HG03066 (cell line): ENCODE measurements around the gene CARD6.
A peak's percentile ranks its signal among the peaks of the same experiment; 100 is the strongest.
"Not testable (repeated sequence)": the region's sequence is repeated elsewhere in the genome, so short reads cannot be mapped to it uniquely, and the experiment has no call there.

ENCODE experiments used
- ATAC-seq: cut with Tn5 transposase; IDR thresholded peaks from one replicate; pipeline ENCODE4 v1.9.1; 2021; ENCODE audit warnings: low read depth; ENCODE audit not compliant: unreplicated experiment

The CARD6 gene

DNA sequence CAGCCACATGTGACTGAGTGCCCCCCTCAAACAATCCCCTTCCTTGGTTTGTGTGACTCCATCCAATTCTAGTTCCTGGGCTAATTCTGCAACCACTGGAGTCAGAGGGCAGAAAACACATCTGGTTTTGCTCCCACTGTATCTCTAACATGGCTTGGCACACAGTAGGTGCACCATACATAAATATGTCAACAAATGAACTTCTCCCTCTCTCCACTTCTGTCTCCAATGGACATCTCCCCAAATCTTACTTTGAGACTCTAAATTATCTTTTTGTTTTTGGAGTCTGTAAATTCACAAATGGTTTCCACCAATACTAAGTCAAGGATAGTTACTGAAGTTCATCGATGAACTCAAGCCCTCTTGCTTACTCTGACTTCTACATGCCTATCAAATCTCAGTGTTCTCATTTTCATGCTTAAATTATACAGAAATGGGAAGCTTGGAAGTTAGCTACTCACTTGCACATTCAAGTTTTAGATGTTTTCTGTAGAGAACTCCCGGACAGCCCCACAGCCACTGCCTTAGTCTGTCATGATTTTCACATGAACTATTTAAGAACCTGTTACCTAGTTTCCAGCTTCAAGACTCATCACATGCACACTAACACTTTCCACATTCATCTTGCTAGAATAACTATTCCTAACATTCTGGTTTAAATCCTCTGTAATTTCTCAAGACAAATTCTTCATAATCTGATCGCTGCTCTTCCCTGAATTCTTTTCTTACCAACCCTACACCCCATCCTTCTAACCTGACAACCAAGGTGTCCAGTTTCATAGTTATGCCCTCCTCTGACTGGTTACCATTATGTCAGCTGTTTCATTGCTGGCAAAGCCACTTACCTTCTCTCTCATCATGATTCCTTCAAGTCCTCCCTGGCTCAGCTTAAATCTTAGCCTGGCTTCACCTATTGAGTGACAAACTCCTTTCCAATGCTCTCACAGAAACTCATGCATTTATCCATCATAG lies 12.2 kb upstream of the CARD6 start:
- ATAC-seq, result no peak

DNA sequence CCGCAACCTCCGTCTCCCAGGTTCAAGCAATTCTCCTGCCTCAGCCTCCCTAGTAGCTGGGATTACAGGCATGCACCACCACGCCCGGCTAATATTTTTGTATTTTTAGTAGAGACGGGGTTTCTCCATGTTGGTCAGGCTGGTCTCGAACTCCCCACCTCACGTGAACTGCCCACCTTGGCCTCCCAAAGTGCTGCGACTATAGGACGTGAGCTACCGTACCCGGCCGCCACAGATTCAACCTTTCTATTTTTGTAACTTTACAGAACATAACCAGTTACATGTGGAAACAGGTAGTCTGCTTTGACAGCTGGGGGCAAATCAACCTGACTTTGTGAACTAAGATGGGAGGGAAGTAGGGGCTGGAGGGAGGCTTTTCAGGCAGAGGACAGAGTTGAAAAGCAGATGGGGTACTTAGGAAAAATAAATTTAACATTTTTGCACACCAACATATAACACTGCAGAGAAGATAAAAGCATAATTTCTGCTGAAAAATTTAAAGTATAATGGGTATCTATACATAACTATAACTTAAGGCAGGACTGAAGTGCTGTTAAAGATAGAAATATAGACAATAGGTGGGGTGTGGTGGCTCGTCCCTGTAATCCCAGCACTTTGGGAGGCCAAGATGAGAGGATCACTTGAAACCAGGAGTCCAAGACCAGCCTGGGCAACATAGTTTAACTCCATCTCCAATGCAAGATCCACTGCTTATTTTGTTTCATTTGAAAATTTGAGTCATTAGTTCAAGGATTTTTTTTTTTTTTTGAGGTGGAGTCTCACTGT lies 11.2 kb upstream of the CARD6 start:
- ATAC-seq, result no peak

DNA sequence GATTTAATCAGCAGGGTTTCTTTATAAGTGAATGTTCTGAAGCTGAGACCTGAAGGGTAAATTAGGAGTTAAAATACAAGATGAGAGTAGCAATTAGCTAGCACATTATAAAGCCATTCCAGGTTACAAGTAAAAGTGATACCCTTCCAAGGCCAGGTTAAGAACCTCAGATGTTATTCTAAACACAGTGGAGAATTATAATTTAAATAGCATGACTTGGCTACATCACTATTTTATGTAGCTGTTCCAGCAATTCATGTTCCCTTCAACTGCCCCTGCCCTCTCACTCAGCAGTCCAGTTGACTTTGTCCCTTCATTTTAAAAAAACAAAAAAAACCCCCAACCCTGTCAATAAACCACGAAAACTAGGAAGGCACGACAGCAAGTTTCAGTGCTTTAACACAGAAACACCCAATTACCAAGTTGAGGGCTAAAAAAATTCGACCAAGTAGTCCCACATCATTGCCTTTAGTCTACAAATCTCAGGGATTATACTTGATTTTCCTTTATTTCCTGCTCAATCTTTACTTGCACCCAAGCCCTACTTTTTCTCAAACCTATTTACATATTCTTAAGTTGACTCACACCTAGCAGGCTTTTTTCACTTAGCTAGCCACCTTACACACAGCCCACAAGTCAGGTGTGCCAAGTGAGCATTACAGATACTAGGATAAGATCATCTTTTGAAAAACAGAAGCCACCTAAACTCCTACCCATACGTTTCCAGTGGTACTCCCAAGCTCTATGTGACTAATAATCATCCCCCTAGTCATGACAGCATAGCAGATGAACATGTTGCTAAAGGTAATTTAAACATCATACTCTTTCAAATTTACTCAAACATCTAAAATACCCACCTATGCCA lies 9.6 kb upstream of the CARD6 start:
- no peak for ATAC-seq

DNA sequence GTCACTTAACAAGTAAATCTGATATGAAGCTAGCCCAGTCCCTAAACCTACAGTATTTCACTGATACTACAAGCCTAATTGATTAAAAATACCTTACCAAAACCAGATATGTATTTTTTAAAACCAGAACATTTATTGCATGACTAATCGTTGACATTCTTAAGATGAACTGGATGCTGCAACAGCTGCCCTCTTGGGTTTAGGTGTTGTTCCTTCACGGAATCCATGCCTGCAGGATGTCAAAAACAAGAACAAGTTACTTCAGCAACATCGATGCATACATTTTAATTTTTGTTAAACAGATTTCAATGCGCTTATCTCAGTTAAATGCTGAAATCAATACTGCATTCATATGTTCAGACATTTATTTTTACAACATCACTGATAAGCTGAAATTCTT lies 8.8 kb upstream of the CARD6 start:
- no peak for ATAC-seq

DNA sequence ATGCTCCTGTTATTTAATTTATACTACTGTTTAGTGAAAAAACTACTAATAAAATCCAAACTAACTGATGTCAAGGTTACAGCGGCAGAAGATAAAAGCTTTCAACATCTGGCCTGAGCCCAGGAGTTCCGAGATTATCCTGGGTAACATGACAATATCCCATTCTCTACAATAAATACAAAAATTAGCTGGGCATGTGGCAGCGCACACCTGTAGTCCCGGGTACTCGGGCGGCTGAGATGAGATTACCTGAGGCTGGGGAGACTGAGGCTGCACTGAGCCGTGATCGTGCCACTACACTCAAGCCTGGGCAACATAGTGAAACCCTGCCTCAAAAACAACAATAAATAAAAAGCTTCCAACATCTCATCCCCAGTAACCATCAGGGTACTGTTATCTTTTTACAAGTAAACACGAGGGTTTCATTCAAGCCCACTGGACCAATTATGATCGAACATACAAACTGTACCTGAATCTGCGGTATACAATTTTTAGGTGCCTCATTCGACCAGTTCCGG lies 7.4 kb upstream of the CARD6 start:
- no peak for ATAC-seq

DNA sequence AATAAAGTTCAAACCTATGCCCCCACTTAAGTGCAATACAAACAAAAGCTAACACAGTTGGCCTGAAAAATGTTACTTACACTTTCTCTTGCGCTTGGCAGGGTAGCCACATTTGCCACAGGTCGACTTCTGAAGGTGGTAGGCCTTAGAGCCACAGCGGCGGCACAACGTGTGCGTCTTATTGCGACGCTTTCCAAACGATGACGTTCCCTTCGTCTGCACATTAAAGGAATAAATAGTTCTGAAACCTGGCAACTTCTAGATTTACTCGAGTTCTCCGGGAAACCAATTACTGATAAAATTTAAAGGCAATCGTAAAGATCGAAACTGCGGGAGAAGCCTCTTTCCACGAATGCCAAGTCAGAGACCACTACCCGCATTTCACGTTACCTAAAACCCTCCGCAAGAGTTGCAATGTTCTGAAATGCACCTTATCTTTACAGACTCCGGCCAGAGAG lies 6.7 kb upstream of the CARD6 start:
- peak; percentile 4 for ATAC-seq

DNA sequence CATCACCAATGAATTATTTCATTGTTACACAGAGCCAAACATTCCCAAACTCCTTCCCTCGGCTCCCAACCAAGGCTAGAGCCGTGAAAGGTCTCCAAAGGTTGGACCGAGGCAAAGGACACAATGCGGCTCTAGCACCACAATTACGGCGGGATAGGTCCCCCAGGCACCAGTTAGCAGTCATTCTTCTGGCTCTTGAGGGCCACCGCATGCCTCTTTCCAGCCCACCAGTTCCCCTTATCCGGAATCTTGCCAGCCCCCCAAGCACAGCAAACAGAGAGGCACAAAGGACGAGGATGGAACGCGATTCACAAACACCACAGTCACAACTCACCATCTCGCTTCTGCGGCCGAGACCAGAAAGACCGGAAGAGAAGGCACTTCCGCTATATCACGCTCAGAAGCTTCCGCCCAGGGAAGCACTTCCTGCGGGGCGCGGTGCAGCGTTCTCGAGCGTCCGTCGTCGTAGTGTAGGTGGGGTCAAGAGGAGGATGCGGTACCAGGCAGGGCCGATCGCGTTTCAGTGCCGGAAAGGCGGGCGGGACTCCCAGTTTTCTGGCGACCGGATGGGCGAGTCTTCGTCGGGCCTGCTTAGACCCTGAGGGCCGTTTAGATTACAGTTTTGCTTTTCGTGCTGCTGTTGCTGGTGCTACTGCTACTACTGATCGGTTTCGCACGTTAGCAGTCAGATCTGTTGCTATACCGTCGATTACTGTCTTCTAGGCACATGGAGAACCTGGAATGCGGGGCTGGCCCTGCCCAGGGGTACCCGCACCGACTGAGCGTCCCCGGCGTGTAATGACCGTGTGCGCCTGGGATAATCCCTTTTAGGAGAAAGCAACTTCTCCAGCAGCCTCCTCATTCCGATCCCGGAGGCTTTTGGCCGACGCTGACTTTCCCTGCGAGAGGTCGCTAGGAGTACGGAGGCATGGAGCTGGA lies 6.0 kb upstream of the CARD6 start, which contains the start of gene RPL37:
RPL37 (minus strand) TSS at position 374 of the 939 bp plus-strand sequence; CDS start at position 337, 37 bp downstream.
- peak; percentile 96 for ATAC-seq

DNA sequence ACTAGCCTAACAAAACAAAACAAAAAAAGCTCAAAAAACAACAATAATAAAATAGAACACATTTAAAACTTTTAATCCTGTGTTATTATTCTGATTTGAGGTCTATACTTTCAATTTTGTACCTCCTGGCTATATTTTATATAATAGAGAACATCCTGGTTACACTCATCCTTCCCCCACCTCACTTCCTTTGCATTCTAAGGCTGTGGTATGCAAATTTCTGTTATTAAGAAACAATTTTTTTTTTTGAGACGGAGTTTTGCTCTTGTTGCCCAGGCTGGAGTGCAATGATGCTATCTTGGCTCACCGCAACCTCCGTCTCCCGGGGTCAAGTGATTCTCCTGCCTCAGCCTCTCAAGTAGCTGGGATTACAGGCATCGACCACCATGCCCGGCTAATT lies 3.1 kb upstream of the CARD6 start:
- ATAC-seq, result no peak

DNA sequence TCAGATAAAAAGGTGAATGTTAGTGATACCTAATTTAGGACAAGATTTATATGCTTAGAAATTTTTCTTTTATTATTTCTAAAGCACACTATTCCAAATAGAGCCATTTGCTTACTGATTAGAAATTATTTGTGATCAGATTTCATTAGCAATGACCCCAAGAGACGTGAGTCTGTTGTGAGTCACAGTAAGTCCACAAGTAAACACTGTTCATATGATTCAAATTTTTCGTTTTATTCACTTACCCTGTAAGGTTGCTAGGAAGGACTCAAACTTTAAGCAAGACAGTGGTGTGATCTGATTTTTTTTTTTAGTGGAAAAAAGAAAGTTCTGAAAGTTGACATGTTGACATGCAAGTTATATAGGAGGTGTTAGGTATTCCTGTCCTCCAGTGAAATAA lies 1.2 kb downstream of the CARD6 start:
- ATAC-seq, result no peak

DNA sequence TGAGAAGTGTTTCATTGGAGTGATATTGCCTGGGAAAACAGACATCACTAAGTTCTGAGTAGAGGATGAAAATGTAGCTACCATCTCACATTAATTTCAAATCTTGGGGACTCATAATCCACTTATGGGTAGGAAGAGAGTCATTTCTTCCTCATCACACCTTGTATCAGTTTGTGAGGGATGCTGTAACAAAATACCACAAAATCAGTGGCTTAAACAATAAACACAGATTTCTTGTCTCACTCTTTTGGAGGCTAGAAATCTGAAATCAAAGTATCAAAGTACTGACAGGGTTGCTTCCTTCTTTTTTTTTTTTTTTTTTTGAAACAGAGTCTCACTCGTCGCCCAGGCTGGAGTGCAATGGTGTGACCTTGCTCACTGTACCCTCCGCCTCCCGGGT lies 3.4 kb downstream of the CARD6 start:
- no peak for ATAC-seq

DNA sequence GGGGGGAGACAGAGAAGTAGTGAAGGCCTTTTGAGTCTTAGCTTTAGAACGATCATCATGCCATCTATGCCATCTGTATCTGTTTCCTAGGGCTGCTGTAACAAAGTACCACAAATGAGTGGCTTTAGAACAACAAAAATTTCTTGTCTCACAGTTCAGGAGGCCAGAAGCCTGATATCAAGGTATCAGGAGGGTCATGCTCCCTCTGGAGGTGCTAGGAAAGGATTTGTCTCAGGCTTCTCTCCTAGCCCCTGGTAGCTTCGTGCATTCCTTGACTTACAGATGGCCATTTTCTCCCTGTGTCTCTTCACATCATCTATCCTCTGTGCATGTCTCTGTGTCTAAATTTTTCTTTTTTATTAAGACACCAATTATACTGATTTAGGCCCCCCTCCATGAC lies 5.2 kb downstream of the CARD6 start:
- no peak for ATAC-seq

DNA sequence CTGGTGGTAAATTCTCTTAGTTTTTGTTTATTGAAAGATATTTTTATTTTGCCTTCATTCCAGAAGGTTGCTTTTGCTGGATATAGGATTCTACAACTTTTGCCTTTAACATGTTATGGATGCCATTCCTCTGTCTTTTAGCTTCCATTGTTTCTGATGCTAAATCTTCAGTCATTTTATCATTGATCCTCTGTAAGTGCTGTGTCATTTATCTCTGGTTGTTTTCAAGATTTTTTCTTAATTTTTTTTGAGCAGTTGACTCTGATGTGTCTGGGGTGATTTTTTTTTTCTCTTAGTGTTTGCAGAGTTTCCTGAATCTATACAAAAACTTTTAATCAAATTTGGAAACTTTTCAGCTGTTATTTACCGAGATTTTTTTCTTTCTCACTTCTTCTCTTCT lies 6.4 kb downstream of the CARD6 start:
- ATAC-seq, result no peak

DNA sequence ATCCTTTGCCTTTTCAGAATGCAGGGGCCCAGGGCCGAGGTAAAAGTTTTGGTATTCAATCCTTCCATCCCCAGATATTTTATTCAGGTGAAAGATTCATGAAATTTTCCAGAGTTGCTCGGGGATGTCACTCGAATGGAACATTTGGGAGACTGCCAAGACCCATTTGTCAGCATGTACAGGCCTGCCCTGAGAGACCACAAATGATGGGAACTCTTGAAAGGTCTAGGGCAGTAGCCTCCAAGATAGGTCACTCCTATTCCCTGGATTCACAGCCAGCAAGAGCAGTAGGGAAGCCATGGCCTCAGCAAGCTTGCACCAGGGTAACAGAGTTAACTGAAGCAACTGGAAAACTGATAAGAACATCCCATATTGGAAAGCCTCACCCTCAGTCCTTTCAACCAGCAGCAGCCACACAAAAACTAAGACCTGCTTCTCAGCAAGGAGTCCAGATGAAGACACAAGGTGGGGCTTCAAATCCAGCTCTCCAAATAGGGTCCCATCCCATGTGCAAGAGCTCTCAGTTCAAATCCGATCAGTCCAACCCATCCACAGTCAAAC lies 12.5 kb downstream of the CARD6 start:
- no peak for ATAC-seq

DNA sequence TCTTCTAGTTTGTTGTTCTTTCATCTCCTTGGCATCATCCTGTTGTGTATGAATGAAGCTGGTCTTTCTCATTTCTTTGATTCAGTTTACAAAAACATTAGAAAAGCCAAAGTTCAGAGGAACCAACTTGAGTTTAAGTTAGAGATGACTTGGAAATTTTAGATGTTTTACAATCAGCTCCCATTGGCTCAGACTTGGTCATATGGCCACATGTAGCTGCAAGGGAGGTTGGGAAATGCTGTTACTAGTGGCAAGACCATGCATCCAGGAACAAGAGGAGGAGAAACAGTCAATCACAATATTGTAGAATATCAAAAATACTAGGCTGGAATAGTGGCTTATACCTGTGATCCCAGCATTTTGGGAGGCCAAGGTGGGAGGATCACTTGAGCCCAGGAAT lies 19.5 kb downstream of the CARD6 start:
- no peak for ATAC-seq

DNA sequence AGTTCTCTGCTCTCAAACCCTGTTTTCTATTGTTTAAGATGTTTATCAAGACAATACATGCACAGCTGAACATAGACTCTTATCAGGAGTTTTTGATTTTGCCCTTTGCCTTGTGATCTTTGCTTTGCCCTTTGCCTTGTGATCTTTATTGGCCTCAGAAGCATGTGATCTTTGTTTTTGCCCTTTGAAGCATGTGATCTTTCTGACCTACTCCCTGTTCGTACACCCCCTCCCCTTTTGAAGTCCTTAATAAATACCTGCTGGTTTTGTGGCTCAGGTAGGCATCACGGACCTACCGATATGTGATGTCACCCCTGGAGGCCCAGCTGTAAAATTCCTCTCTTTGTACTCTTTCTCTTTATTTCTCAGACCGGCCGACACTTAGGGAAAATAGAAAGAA lies 23.8 kb downstream of the CARD6 start:
- not testable (repeated sequence) for ATAC-seq

DNA sequence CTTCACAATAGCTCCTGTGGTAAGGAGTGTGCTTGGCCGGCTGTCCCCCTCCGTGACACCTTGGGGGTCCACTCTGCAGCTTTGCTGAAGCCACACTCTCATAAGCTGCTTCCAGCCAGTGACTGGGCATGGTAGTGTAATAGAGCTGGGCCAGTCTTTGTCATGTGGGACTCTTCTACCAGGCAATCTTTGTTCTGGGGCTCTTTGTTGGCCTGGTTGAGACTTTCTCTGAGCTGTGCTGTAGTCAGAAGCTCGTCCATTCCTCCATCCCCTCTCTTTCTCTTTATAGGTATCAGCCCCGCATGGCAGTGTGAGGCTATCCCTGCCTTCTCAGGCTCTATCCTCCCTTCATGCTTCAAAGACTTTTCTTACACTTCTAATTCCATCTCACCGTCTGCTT lies 25.7 kb downstream of the CARD6 start:
- ATAC-seq, result no peak

DNA sequence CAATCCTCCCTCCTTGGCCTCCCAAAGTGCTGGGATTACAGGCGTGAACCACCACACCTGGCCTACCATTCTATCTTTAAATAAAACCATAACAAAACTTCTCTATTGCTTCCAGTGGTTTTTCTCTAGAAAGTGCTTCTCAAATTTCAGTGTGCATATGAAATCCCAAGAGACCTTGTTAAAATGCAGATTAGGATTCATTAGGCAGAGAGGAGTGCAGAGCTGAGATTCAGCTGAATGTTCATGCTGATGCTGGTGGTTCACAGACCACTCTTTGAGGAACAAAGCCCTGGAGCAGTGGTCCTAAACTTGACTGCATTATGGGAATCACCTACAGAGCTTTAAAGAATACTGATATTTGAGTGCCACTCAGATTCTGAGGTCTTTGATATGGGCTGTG lies 28.2 kb downstream of the CARD6 start:
- ATAC-seq, result no peak

DNA sequence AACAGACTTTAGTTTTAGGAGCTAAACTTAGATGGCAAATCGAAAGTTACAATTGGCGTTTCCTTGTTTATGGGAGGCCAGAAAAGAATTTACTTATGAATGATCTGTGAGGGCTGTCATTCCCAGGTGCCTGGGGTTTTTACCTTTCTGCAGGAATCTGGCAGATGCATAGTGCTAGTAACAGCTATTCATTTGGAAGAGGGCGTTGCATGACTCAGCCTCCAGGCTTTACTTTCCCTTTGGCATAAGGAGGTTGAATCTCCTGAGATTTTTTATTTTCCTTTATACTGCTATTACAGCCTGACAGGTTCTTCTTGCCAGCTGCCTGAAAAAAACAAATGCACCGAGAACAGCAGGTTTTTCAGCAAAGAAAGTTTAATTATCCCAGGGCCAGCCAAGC lies 30.0 kb downstream of the CARD6 start:
- no peak for ATAC-seq

DNA sequence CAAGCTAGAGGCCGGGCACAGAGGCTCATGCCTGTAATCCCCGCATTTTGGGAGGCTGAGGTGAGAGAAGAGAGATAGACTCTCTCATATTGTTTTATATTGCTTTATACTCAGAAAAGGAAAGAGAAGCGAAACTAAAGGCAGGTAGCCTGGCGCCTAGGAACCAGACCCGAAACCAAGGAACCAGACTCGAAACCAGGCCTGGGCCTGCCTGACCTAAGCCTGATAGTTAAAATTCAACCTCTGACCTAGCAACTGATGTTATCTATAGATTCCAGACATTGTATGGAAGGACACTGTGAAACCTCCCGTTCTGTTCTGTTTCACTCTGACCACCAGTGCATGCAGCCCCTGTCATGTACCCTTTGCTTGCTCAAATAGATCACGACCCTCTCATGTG lies 31.1 kb downstream of the CARD6 start:
- not testable (repeated sequence) for ATAC-seq
